CD14-positive monocyte (primary cell): ENCODE data around the gene WIPF1. TPM values are rescaled to one million over a fixed set of nuclear protein-coding genes. Genes with fewer than 3 reads are reported as not detected.

Experiments used
- DNase-seq, 3 donors: peaks; one replicate each; pipeline ENCODE4 v3.0.0-alpha.2; 2011 to 2022
- H2AFZ ChIP-seq: 2 replicates; pipeline ENCODE4 v1.6.0; 2012; ENCODE audit warnings: mild to moderate bottlenecking, low read depth, low read length, inconsistent platforms; ENCODE audit not compliant: insufficient read depth, poor library complexity, severe bottlenecking
- H3K27ac ChIP-seq, 2 donors: 1 replicate in 1 of 2; 2 replicates in 1 of 2; pipeline ENCODE4 v1.5.1; 2012 to 2013; ENCODE audit warnings: low read length in 2 of 2, control low read depth in 1 of 2, inconsistent platforms in 1 of 2, low read depth in 1 of 2, mild to moderate bottlenecking in 1 of 2
- H3K27me3 ChIP-seq, 2 donors: one replicate each; pipeline versions ENCODE4 v1.6.0 to v1.6.1; 2011 to 2013; ENCODE audit warnings: low read length in 2 of 2; ENCODE audit not compliant: control insufficient read depth in 2 of 2, insufficient read depth in 2 of 2
- H3K36me3 ChIP-seq, 2 donors: replicated peaks in 1 of 2; 1 replicate in 1 of 2; 2 replicates in 1 of 2; pipeline versions ENCODE4 v1.5.1 to v1.6.1; 2012 to 2013; ENCODE audit warnings: low read length in 2 of 2, control low read depth in 1 of 2, inconsistent platforms in 1 of 2, mild to moderate bottlenecking in 1 of 2; ENCODE audit not compliant: insufficient read depth in 2 of 2, control insufficient read depth in 1 of 2
- H3K4me1 ChIP-seq, 2 donors: 1 replicate in 1 of 2; 2 replicates in 1 of 2; pipeline versions ENCODE4 v1.5.1 to v1.6.1; 2012 to 2013; ENCODE audit warnings: low read length in 2 of 2, control low read depth in 1 of 2, inconsistent platforms in 1 of 2, mild to moderate bottlenecking in 1 of 2, moderate library complexity in 1 of 2; ENCODE audit not compliant: insufficient read depth in 2 of 2, control insufficient read depth in 1 of 2
- H3K4me2 ChIP-seq: replicated peaks from 2 replicates; pipeline ENCODE3; 2012; ENCODE audit warnings: low read length, moderate library complexity, mild to moderate bottlenecking; ENCODE audit not compliant: poor library complexity, severe bottlenecking; ENCODE audit errors: extremely low read depth
- H3K4me3 ChIP-seq, 3 experiments: fragments of 200-600 bp in 1 of 3; sonication (generic) in 1 of 3; replicated peaks in 1 of 3; 1 replicate in 2 of 3; 2 replicates in 1 of 3; pipeline ENCODE4 v1.5.1; 2011 to 2013; ENCODE audit warnings: low read length in 3 of 3, mild to moderate bottlenecking in 3 of 3, control low read depth in 2 of 3, low read depth in 2 of 3, inconsistent platforms in 1 of 3, moderate library complexity in 1 of 3
- H3K79me2 ChIP-seq: 2 replicates; pipeline ENCODE4 v1.6.0; 2012; ENCODE audit warnings: mild to moderate bottlenecking, control low read depth, inconsistent platforms, low read length, moderate library complexity; ENCODE audit not compliant: insufficient read depth
- H3K9ac ChIP-seq: 2 replicates; pipeline ENCODE4 v1.6.0; 2017; ENCODE audit warnings: low read length, mild to moderate bottlenecking; ENCODE audit not compliant: insufficient read depth, poor library complexity, severe bottlenecking
- H3K9me3 ChIP-seq, 2 donors: replicated peaks in 1 of 2; 1 replicate in 1 of 2; 2 replicates in 1 of 2; pipeline versions ENCODE4 v1.5.1 to v1.6.1; 2012 to 2013; ENCODE audit warnings: low read length in 2 of 2, control low read depth in 1 of 2; ENCODE audit not compliant: control insufficient read depth in 1 of 2, insufficient read depth in 1 of 2
- H4K20me1 ChIP-seq: 2 replicates; pipeline ENCODE4 v1.6.0; 2012; ENCODE audit warnings: mild to moderate bottlenecking, low read length, control low read depth, moderate library complexity; ENCODE audit not compliant: insufficient read depth
- H3K27ac Mint-ChIP-seq, 7 donors: one replicate each; pipeline ENCODE4 v1.8.0; 2020; ENCODE audit warnings: mild to moderate bottlenecking in 7 of 7, mixed read lengths in 7 of 7, moderate library complexity in 6 of 7, inconsistent platforms in 2 of 7
- H3K27me3 Mint-ChIP-seq, 3 donors: one replicate each; pipeline ENCODE4 v1.8.0; 2021 to 2022; ENCODE audit warnings: low read depth in 3 of 3, mild to moderate bottlenecking in 3 of 3, mixed read lengths in 3 of 3, moderate library complexity in 3 of 3, inconsistent platforms in 1 of 3
- H3K36me3 Mint-ChIP-seq, 2 donors: one replicate each; pipeline ENCODE4 v1.8.0; 2020; ENCODE audit warnings: mixed read lengths in 2 of 2, inconsistent platforms in 1 of 2, mild to moderate bottlenecking in 1 of 2
- H3K4me1 Mint-ChIP-seq: one replicate; pipeline ENCODE4 v1.8.0; 2020; ENCODE audit warnings: mild to moderate bottlenecking, mixed read lengths
- H3K4me3 Mint-ChIP-seq, 2 donors: one replicate each; pipeline ENCODE4 v1.8.0; 2020; ENCODE audit warnings: mild to moderate bottlenecking in 2 of 2, mixed read lengths in 2 of 2, moderate library complexity in 1 of 2
- H3K9me3 Mint-ChIP-seq, 7 donors: one replicate each; pipeline ENCODE4 v1.8.0; 2020 to 2022; ENCODE audit warnings: mixed read lengths in 7 of 7, mild to moderate bottlenecking in 6 of 7, moderate library complexity in 6 of 7, inconsistent platforms in 2 of 7
- WGBS: methylation state at CpG from one replicate; pipeline ENCODE4 v1.1.5; 2013; ENCODE audit warnings: missing lambda C conversion rate; ENCODE audit not compliant: insufficient coverage; 5-methylcytosine and 5-hydroxymethylcytosine counted together
- intact Hi-C, 2 donors: fragments of 100-400 bp; cut with micrococcal nuclease; formaldehyde crosslinking; loops; one replicate each; pipeline versions ENCODE4 v1.15.0 to v1.15.1; 2023
- polyA plus RNA-seq, 3 donors: library from polyadenylated mRNA; depleted of rRNA in 1 of 3; unstranded in 2 of 3; stranded (reverse) in 1 of 3; fragments of 300-500 nt in 2 of 3; fragments of >200 nt in 1 of 3; fragmentation: Illumina TruSeq in 2 of 3; gene quantifications; 1 replicate in 2 of 3; 2 replicates in 1 of 3; pipeline ENCODE4 v1.2.3, GENCODE V29; 2012 to 2021
- TF ChIP-seq, protein P1 (sequence below): fragments of 200-600 bp; IDR thresholded peaks from one replicate; pipeline ENCODE4 v1.8.0; 2022; ENCODE audit warnings: antibody characterized with exemption, mild to moderate bottlenecking

Gene WIPF1
- polyA plus RNA-seq, 3 donors: 43.9 to 126 (median 74.3) TPM

DNA sequence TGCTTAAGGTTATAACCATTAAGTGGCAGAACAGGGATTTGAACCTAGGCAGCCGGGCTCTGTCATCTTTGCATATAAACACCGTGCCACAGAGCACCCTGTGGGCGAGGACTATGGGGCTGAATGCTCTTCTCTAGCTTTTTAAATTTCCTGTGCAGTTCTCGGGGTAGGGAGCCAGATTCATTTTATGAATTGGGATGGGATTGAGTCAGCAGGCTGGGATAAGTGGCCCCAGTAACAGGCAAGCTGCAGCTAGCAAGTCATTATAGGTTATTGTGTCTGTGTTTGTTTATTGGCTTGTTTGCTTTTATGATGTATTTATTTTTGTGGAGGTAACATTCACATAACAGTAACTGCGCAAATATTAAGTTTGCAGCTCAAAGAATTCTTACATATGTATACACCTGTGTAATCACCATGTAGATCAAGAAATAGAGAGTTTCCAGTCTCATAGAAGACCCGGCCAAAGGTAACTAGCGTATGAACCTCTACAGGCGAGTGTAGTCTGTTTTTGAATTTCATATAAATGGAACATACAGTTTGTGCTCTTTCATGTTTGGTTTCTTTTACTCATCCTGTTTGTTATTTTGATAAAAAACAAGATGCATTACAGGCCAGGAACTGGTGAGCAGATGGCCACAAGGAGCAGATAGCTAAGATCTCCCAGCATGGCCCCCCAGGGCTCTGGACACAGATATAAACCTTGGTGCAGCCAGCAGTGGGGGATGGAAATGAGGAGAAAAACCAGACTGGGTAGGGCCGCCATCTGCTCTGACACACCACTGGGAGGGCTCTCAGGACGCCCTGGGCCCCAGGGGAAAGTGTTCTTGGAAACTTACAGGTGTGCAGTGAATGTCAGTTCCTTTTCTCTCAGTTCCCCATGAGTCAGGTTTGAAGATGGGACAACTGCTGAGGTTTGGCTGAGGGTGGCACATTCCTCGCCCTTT is 61.6 kb downstream of the WIPF1 start:
- H3K27me3 ChIP-seq: no peaks in the 10 kb centered on the region
- no peaks in the 10 kb centered on the region for H3K9me3 ChIP-seq
- no peak for DNase-seq
- no peaks in the 10 kb centered on the region for H3K79me2 ChIP-seq
- Mint-ChIP-seq H3K9me3 (peaks cover 0 to 2% (median 0%) of the 10 kb centered on the region in 7 donors), H3K27ac (peak overlapping the region in 1 of 7 donors; percentile 47), H3K27me3 (peaks cover 6 to 21% (median 6%) of the 10 kb centered on the region in 3 donors), H3K4me3 (no peak overlapping the region), H3K36me3 (no peaks in the 10 kb centered on the region), H3K4me1 (no peaks in the 10 kb centered on the region)
- 98% methylated on average over 10 of the region's 11 CpGs for WGBS
- no peak overlapping the region for H3K9ac ChIP-seq
- no peaks in the 10 kb centered on the region for H3K36me3 ChIP-seq
- intact Hi-C loops: no loop called here
- TF ChIP-seq, protein P1, sequence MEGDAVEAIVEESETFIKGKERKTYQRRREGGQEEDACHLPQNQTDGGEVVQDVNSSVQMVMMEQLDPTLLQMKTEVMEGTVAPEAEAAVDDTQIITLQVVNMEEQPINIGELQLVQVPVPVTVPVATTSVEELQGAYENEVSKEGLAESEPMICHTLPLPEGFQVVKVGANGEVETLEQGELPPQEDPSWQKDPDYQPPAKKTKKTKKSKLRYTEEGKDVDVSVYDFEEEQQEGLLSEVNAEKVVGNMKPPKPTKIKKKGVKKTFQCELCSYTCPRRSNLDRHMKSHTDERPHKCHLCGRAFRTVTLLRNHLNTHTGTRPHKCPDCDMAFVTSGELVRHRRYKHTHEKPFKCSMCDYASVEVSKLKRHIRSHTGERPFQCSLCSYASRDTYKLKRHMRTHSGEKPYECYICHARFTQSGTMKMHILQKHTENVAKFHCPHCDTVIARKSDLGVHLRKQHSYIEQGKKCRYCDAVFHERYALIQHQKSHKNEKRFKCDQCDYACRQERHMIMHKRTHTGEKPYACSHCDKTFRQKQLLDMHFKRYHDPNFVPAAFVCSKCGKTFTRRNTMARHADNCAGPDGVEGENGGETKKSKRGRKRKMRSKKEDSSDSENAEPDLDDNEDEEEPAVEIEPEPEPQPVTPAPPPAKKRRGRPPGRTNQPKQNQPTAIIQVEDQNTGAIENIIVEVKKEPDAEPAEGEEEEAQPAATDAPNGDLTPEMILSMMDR: no peak
- H3K4me3 ChIP-seq: no peak overlapping the region
- H3K4me1 ChIP-seq: no peaks in the 10 kb centered on the region
- H3K27ac ChIP-seq: no peak overlapping the region
- no peak overlapping the region for H2AFZ ChIP-seq
- no peak overlapping the region for H3K4me2 ChIP-seq
- H4K20me1 ChIP-seq: no peaks in the 10 kb centered on the region

DNA sequence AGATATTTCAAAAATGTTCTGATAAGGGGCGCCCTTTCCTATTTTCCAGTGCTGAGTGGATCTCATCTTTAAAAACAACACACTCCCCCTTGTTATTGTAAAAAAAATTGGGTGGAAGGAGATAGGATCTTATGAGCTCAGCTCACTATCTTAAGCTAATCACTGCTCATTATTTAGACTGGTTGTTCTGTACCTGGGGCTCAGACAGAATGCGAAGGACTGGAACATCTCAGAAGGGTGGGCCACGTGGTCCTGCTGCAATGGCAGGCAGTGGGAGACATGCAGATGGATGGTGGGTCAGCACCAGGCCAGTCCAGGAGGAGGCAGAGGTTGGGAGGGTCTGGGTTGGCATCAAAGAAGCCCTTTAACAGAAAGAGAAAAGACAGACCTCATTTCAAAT is 62.5 kb downstream of the WIPF1 start:
- Mint-ChIP-seq H3K36me3 (no peaks in the 10 kb centered on the region), H3K27ac (no peak overlapping the region), H3K27me3 (peaks cover 6 to 20% (median 7%) of the 10 kb centered on the region in 3 donors), H3K4me1 (no peaks in the 10 kb centered on the region), H3K9me3 (peaks cover 0 to 2% (median 0%) of the 10 kb centered on the region in 7 donors), H3K4me3 (no peak overlapping the region)
- H3K9ac ChIP-seq: no peak overlapping the region
- H3K4me3 ChIP-seq: no peak overlapping the region
- no peaks in the 10 kb centered on the region for H3K4me1 ChIP-seq
- H3K9me3 ChIP-seq: no peaks in the 10 kb centered on the region
- H3K27ac ChIP-seq: no peak overlapping the region
- TF ChIP-seq, protein P1: no peak
- H4K20me1 ChIP-seq: no peaks in the 10 kb centered on the region
- no peaks in the 10 kb centered on the region for H3K36me3 ChIP-seq
- no CpG with 5 or more reads among the region's 3 CpGs for WGBS
- intact Hi-C loops: no loop called here
- no peak overlapping the region for H2AFZ ChIP-seq
- H3K4me2 ChIP-seq: no peak overlapping the region
- H3K79me2 ChIP-seq: no peaks in the 10 kb centered on the region
- DNase-seq: no peak
- H3K27me3 ChIP-seq: no peaks in the 10 kb centered on the region
